Measurements from ENCODE around the gene UBAC1.

- no peak for TF ChIP-seq CTCF (IDR thresholded peaks at IDR 0.05 in 2 of 3, conservative IDR thresholded peaks at IDR 0.05 in 1 of 3; ENCODE audit: insufficient read depth in 2 of 3, low read depth in 1 of 3, low read length in 3 of 3)
- TF ChIP-seq ZC3H4 (CRISPR knock-in tag; IDR thresholded peaks at IDR 0.05; ENCODE audit: borderline replicate concordance): no peak
- TF ChIP-seq CREB5 (CRISPR knock-in tag; IDR thresholded peaks at IDR 0.05): no peak
- no peak for TF ChIP-seq ZNF174 (CRISPR knock-in tag; IDR thresholded peaks at IDR 0.05)
- TF ChIP-seq TAF15 (IDR thresholded peaks at IDR 0.05; ENCODE audit: low read depth, low read length): no peak
- TF ChIP-seq MED1 (CRISPR knock-in tag; IDR thresholded peaks at IDR 0.05; ENCODE audit: borderline replicate concordance): no peak
- no peak for TF ChIP-seq ZNF644 (tag; IDR thresholded peaks at IDR 0.05; ENCODE audit: low read depth)
- no peak for TF ChIP-seq EGR1 (conservative IDR thresholded peaks at IDR 0.05)
- no peak for TF ChIP-seq XRCC5 (IDR thresholded peaks at IDR 0.05; ENCODE audit: low read depth, low read length)
- TF ChIP-seq SAP30 (IDR thresholded peaks at IDR 0.05; ENCODE audit: borderline replicate concordance, insufficient read depth, low read depth, low read length, poor library complexity, severe bottlenecking): no peak
- TF ChIP-seq AFF4 (CRISPR knock-in tag; IDR thresholded peaks at IDR 0.05): no peak
- TF ChIP-seq YY1 (IDR thresholded peaks at IDR 0.05; ENCODE audit: borderline replicate concordance in 1 of 3, control insufficient read depth in 1 of 3, extremely low read depth in 1 of 3, insufficient read depth in 3 of 3, insufficient read length in 1 of 3, insufficient replicate concordance in 2 of 3, low read depth in 1 of 3, low read length in 2 of 3): no peak
- no peak for TF ChIP-seq ZNF232 (CRISPR knock-in tag; IDR thresholded peaks at IDR 0.05)
- TF ChIP-seq MAZ (CRISPR knock-in tag; conservative IDR thresholded peaks at IDR 0.05 in 1 of 2, IDR thresholded peaks at IDR 0.05 in 1 of 2): no peak
Measured at GRCh38 chr9:135910216-135910615, 51.0 kb downstream of the UBAC1 start.
